H1 (cell line): Measurements from ENCODE around the gene CHMP4A.

Experiments
- CEBPB ChIP-seq: IDR thresholded peaks from 2 replicates; pipeline ENCODE4 v1.6.1; 2012; ENCODE audit warnings: low read depth, low read length
- CHD2 ChIP-seq: IDR thresholded peaks from 2 replicates; pipeline ENCODE4 v1.6.1; 2012; ENCODE audit warnings: low read length, improper control_type of control experiment
- EZH2 ChIP-seq: fragments of 200-600 bp; sonication (generic); IDR thresholded peaks from 2 replicates; pipeline ENCODE4 v1.7.1; 2012; ENCODE audit warnings: low read depth, mild to moderate bottlenecking, moderate library complexity, low read length, inconsistent platforms; ENCODE audit not compliant: severe bottlenecking
- GABPA ChIP-seq: IDR thresholded peaks from 2 replicates; pipeline ENCODE4 v1.6.1; 2011; ENCODE audit warnings: mild to moderate bottlenecking, low read length, moderate library complexity, borderline replicate concordance; ENCODE audit not compliant: insufficient read depth
- NANOG ChIP-seq: IDR thresholded peaks from 2 replicates; pipeline ENCODE4 v1.6.1; 2011; ENCODE audit warnings: low read length, low read depth, mild to moderate bottlenecking, inconsistent platforms; ENCODE audit not compliant: insufficient read depth, poor library complexity, severe bottlenecking
- RXRA ChIP-seq: IDR thresholded peaks from 2 replicates; pipeline ENCODE4 v1.6.1; 2011; ENCODE audit warnings: low read depth, mild to moderate bottlenecking, low read length, moderate library complexity; ENCODE audit not compliant: insufficient read depth
- SAP30 ChIP-seq: fragments of 300-600 bp; sonication (generic); IDR thresholded peaks from 2 replicates; pipeline ENCODE4 v1.7.1; 2012; ENCODE audit warnings: low read length, moderate library complexity, mild to moderate bottlenecking, inconsistent platforms; ENCODE audit not compliant: insufficient read depth, insufficient replicate concordance
- TF ChIP-seq, protein P1 (sequence below), 3 experiments: IDR thresholded peaks; 1 replicate in 2 of 3; 2 replicates in 1 of 3; pipeline versions ENCODE4 v1.5.1 to v1.6.1; 2011; ENCODE audit warnings: low read length in 3 of 3, mild to moderate bottlenecking in 3 of 3, inconsistent platforms in 2 of 3, low read depth in 1 of 3, moderate library complexity in 1 of 3; ENCODE audit not compliant: insufficient read depth in 1 of 3; ENCODE audit errors: control extremely low read depth in 1 of 3
- TF ChIP-seq, protein P2 (sequence below): IDR thresholded peaks from 2 replicates; pipeline ENCODE4 v1.6.1; 2011; ENCODE audit warnings: low read depth, mild to moderate bottlenecking, low read length; ENCODE audit not compliant: insufficient read depth
- TF ChIP-seq, protein P3 (sequence below): IDR thresholded peaks from 2 replicates; pipeline ENCODE4 v1.6.1; 2011; ENCODE audit warnings: low read length, improper control_type of control experiment

DNA sequence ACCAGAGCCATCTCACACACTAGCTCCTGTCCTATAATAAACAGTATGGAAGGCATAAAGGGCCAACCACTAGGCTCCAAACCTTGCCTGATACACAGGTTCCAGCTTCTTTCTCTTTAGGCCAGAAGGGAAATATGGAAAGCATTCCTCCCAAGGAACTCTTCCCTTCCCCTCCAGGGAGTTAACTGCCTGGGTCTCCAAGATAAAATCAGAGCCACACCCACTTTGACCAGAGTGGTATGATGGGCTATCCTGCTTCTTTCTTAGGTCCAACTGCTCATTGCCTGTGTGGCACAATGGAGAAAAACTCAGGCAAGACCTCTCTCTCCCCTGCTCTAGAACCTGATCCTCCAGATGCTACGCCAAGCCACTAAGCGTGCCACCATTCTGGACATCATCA is 5.7 kb downstream of the CHMP4A start:
- TF ChIP-seq RXRA (no peak), SAP30 (no peak), CHD2 (no peak), EZH2 (no peak), NANOG (no peak), CEBPB (no peak), GABPA (no peak)
- TF ChIP-seq, protein P1, sequence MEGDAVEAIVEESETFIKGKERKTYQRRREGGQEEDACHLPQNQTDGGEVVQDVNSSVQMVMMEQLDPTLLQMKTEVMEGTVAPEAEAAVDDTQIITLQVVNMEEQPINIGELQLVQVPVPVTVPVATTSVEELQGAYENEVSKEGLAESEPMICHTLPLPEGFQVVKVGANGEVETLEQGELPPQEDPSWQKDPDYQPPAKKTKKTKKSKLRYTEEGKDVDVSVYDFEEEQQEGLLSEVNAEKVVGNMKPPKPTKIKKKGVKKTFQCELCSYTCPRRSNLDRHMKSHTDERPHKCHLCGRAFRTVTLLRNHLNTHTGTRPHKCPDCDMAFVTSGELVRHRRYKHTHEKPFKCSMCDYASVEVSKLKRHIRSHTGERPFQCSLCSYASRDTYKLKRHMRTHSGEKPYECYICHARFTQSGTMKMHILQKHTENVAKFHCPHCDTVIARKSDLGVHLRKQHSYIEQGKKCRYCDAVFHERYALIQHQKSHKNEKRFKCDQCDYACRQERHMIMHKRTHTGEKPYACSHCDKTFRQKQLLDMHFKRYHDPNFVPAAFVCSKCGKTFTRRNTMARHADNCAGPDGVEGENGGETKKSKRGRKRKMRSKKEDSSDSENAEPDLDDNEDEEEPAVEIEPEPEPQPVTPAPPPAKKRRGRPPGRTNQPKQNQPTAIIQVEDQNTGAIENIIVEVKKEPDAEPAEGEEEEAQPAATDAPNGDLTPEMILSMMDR (IDR thresholded peaks at IDR 0.05; ENCODE audit: control extremely low read depth in 1 of 3, insufficient read depth in 1 of 3, low read depth in 1 of 3, low read length in 3 of 3), result no peak
- TF ChIP-seq, protein P2, sequence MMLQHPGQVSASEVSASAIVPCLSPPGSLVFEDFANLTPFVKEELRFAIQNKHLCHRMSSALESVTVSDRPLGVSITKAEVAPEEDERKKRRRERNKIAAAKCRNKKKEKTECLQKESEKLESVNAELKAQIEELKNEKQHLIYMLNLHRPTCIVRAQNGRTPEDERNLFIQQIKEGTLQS, result no peak
- TF ChIP-seq, protein P3, sequence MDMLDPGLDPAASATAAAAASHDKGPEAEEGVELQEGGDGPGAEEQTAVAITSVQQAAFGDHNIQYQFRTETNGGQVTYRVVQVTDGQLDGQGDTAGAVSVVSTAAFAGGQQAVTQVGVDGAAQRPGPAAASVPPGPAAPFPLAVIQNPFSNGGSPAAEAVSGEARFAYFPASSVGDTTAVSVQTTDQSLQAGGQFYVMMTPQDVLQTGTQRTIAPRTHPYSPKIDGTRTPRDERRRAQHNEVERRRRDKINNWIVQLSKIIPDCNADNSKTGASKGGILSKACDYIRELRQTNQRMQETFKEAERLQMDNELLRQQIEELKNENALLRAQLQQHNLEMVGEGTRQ, result no peak
